GM19240 (cell line): ENCODE data around the gene JMJD7.

ENCODE experiments used
- DNase-seq: peaks from one replicate; pipeline ENCODE4 v3.0.0; 2011; ENCODE audit warnings: low spot score; ENCODE audit not compliant: insufficient read length

Gene JMJD7

GRCh38 chr15:41881920-41882688 is 54.2 kb downstream of the JMJD7 start:
- DNase-seq, result no peak

GRCh38 chr15:41882689-41883483 is 55.0 kb downstream of the JMJD7 start:
- no peak for DNase-seq

GRCh38 chr15:41883484-41883825 is 55.6 kb downstream of the JMJD7 start:
- DNase-seq, result no peak

- no peak for DNase-seq
Measured at GRCh38 chr15:41884458-41884857, 56.6 kb downstream of the JMJD7 start.

DNA sequence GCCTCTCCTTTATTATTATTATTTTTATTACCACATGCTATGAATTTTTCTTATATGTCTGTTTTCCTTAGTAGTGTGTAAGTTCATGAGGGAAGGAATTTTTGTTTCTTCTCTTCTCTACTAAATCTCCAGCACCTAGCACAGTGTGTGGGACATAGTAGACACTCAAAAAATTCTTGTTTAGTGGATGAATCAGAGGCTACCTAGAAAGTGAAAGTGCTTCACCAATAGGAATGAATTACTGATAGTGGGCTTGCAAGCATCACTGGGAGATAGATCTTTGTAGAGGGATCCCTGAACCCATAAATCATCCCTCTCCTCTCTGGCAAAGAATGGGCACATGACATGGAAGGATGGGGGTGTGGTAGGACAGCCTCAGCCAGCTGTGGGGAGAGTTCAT is 57.4 kb downstream of the JMJD7 start:
- no peak for DNase-seq

GRCh38 chr15:41885841-41886240 is 57.9 kb downstream of the JMJD7 start:
- DNase-seq, result no peak

DNA sequence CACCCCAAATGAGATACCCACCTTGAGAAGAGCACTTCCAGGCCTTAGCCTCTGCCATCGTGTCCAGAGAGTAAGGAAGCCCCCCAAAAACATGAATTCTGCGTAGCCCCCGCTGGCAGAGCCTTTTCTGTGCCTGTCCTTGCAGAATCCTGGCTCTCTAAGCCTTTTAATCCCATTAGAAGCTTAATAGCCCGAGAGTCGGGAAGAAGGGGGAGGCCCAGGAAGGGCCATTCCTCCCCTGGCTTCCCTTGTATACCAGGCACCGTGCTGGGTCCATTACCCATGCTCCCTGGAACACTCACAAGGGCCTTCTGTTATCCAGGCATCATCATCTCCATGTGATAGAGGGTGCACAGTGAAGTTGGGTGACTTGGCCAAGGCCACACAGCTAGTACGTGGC is 58.8 kb downstream of the JMJD7 start:
- no peak for DNase-seq

GRCh38 chr15:41887161-41887560 is 59.3 kb downstream of the JMJD7 start:
- no peak for DNase-seq
